HepG2 (cell line): Measurements from ENCODE around the gene GDA. TPM values are rescaled to one million over a fixed set of nuclear protein-coding genes. Genes with fewer than 3 reads are reported as not detected.

ENCODE experiments used
- ATAC-seq: fragments of 200-7000 bp; cut with Tn5 transposase; 3 replicates; pipeline ENCODE4 v1.9.1; 2020; ENCODE audit warnings: mild to moderate bottlenecking, moderate library complexity
- BruUV-seq: library from RNA; stranded (reverse); fragments of 400-500 nt; replicated peaks from 2 replicates; lab custom pipeline; 2021; lab: Mats Ljungman, UMichigan
- CTCF ChIA-PET: fragments of 300-600 bp; formaldehyde crosslinking; extraction: SDS; loops from one replicate; lab custom pipeline; 2021; ENCODE audit warnings: low total read pairs, inconsistent platforms, low intra/inter-chr PET ratio; lab: Yijun Ruan, JAX
- POLR2A ChIA-PET: fragments of 350-600 bp; sonication (Branson Sonifier 250); formaldehyde crosslinking; loops from one replicate; lab custom pipeline; 2020; ENCODE audit warnings: antibody characterized with exemption, inconsistent platforms; lab: Yijun Ruan, JAX
- DNase-seq: peaks from one replicate; pipeline ENCODE4 v3.0.0-alpha.2; 2015; ENCODE audit warnings: low spot score
- FAIRE-seq: peaks from 3 replicates; lab custom pipeline; 2011; peaks lifted over from hg19 to GRCh38; lab: Jason Lieb, UNC
- H2AFZ ChIP-seq: one replicate; pipeline ENCODE4 v1.6.1; 2011; ENCODE audit warnings: low read length, inconsistent platforms
- H3K27ac ChIP-seq: fragments of 300-600 bp; 3 replicates; pipeline ENCODE4 v1.8.0; 2011; ENCODE audit warnings: mixed run types, mild to moderate bottlenecking, mixed read lengths, low read length, inconsistent platforms; ENCODE audit not compliant: insufficient read depth; ENCODE audit errors: extremely low read length
- H3K27me3 ChIP-seq, 2 experiments: fragments of 200-600 bp in 1 of 2; 2 replicates in 1 of 2; 3 replicates in 1 of 2; pipeline versions ENCODE4 v1.6.0 to v1.8.0; 2011; ENCODE audit warnings: low read length in 2 of 2, mild to moderate bottlenecking in 2 of 2, moderate library complexity in 2 of 2, inconsistent platforms in 1 of 2; ENCODE audit not compliant: insufficient read depth in 2 of 2, control insufficient read depth in 1 of 2
- H3K36me3 ChIP-seq, 2 experiments: fragments of 200-600 bp in 1 of 2; replicated peaks in 1 of 2; 2 replicates in 1 of 2; 3 replicates in 1 of 2; pipeline versions ENCODE4 v1.5.1 to v1.8.0; 2011; ENCODE audit warnings: low read length in 2 of 2, inconsistent platforms in 1 of 2; ENCODE audit not compliant: insufficient read depth in 2 of 2, control insufficient read depth in 1 of 2
- H3K4me1 ChIP-seq: 2 replicates; pipeline ENCODE4 v1.5.1; 2012; ENCODE audit warnings: low read length, inconsistent platforms; ENCODE audit not compliant: insufficient read depth
- H3K4me2 ChIP-seq: 2 replicates; pipeline ENCODE4 v1.6.0; 2011; ENCODE audit warnings: low read depth, low read length, inconsistent platforms
- H3K4me3 ChIP-seq, 3 experiments: fragments of 200-600 bp in 1 of 3; sonication (generic), shearing (Covaris generic) in 1 of 3; replicated peaks in 1 of 3; 2 replicates each; pipeline ENCODE4 v1.5.1; 2011 to 2016; ENCODE audit warnings: low read length in 3 of 3, inconsistent platforms in 2 of 3, low read depth in 2 of 3, mild to moderate bottlenecking in 2 of 3, control low read depth in 1 of 3, mixed read lengths in 1 of 3; ENCODE audit not compliant: insufficient read depth in 1 of 3
- H3K79me2 ChIP-seq: one replicate; pipeline ENCODE4 v1.6.1; 2011; ENCODE audit warnings: low read length, inconsistent platforms; ENCODE audit not compliant: insufficient read depth
- H3K9ac ChIP-seq: 2 replicates; pipeline ENCODE4 v1.6.0; 2011; ENCODE audit warnings: mild to moderate bottlenecking, low read depth, low read length, inconsistent platforms; ENCODE audit not compliant: insufficient read depth
- H3K9me3 ChIP-seq: 2 replicates; pipeline ENCODE4 v1.5.1; 2012; ENCODE audit warnings: mild to moderate bottlenecking, low read length
- H4K20me1 ChIP-seq: 2 replicates; pipeline ENCODE4 v1.6.0; 2011; ENCODE audit warnings: inconsistent platforms, mild to moderate bottlenecking, low read length, moderate library complexity; ENCODE audit not compliant: insufficient read depth
- E2F5 ChIP-seq: sonication (generic); formaldehyde crosslinking; conservative IDR thresholded peaks from 2 replicates; pipeline ENCODE4 v1.4.0; 2020; ENCODE audit warnings: missing genetic modification reagents
- HMGXB4 ChIP-seq, 2 experiments: sonication (generic) in 1 of 2; formaldehyde crosslinking in 1 of 2; IDR thresholded peaks; 2 replicates each; pipeline versions ENCODE4 v1.4.0 to v1.6.1; 2018 to 2020; ENCODE audit warnings: missing genetic modification reagents in 2 of 2, borderline replicate concordance in 1 of 2, low read depth in 1 of 2, mild to moderate bottlenecking in 1 of 2, missing biosample characterization in 1 of 2
- NCOR1 ChIP-seq: fragments of 200-600 bp; sonication (generic); IDR thresholded peaks from 2 replicates; pipeline ENCODE4 v1.7.0; 2017; ENCODE audit warnings: antibody characterized with exemption, low read length, borderline replicate concordance
- PRMT3 ChIP-seq: sonication (generic); formaldehyde crosslinking; IDR thresholded peaks from 2 replicates; pipeline ENCODE4 v1.8.1; 2022; ENCODE audit warnings: low read depth, mild to moderate bottlenecking, moderate library complexity, missing genetic modification reagents, borderline replicate concordance
- PTBP1 ChIP-seq: fragments of 200-400 bp; formaldehyde crosslinking; IDR thresholded peaks from 2 replicates; pipeline ENCODE4 v1.6.1; 2018; ENCODE audit warnings: low read length, low read depth; ENCODE audit not compliant: poor library complexity, severe bottlenecking
- RCOR2 ChIP-seq: IDR thresholded peaks from 2 replicates; pipeline ENCODE4 v1.6.1; 2016; ENCODE audit warnings: missing biosample characterization, missing genetic modification reagents
- SP5 ChIP-seq: IDR thresholded peaks from 2 replicates; pipeline ENCODE4 v1.6.1; 2016; ENCODE audit warnings: low read depth, borderline replicate concordance
- ZNF292 ChIP-seq: sonication (generic); formaldehyde crosslinking; IDR thresholded peaks from 2 replicates; pipeline ENCODE4 v1.8.1; 2022; ENCODE audit warnings: mild to moderate bottlenecking, low read depth, missing genetic modification reagents, borderline replicate concordance
- ZNF460 ChIP-seq: sonication (generic); formaldehyde crosslinking; IDR thresholded peaks from 2 replicates; pipeline ENCODE4 v1.5.1; 2020; ENCODE audit warnings: missing genetic modification reagents, mild to moderate bottlenecking, borderline replicate concordance
- ZNF556 ChIP-seq: sonication (generic); formaldehyde crosslinking; IDR thresholded peaks from 2 replicates; pipeline ENCODE4 v1.4.0; 2020; ENCODE audit warnings: mild to moderate bottlenecking, missing genetic modification reagents, borderline replicate concordance
- ZNF564 ChIP-seq: sonication (generic); formaldehyde crosslinking; IDR thresholded peaks from 2 replicates; pipeline ENCODE4 v1.8.1; 2023; ENCODE audit warnings: mild to moderate bottlenecking, missing genetic modification reagents
- ZNF713 ChIP-seq: sonication (generic); formaldehyde crosslinking; IDR thresholded peaks from 2 replicates; pipeline ENCODE4 v1.4.0; 2020; ENCODE audit warnings: mild to moderate bottlenecking, missing genetic modification reagents
- WGBS: methylation state at CpG from one replicate; pipeline ENCODE4 v1.1.6; 2017; ENCODE audit warnings: low lambda C conversion rate; 5-methylcytosine and 5-hydroxymethylcytosine counted together
- in situ Hi-C: cut with HindIII; loops from 2 replicates; pipeline ENCODE4 v1.10.0; 2017; ENCODE audit warnings: low pct_unique_long_range_greater_than_20kb; ENCODE audit not compliant: extremely low pct_ligation_motif_present
- intact Hi-C: fragments of 100-400 bp; cut with micrococcal nuclease; formaldehyde crosslinking; loops from one replicate; pipeline ENCODE4 v1.10.0; 2022; ENCODE audit not compliant: unreplicated experiment
- polyA plus RNA-seq, 8 experiments: library from polyadenylated mRNA; depleted of rRNA in 3 of 8; stranded (reverse) in 7 of 8; unstranded in 1 of 8; fragments of >200 nt; fragmentation: Illumina TruSeq in 4 of 8; extraction: Trizol in 4 of 8; gene quantifications; 2 replicates each; pipeline versions ENCODE4 v1.2.1 to v1.2.3, GENCODE V29; 2011 to 2016; ENCODE audit warnings: low read depth in 4 of 8, missing spikeins in 1 of 8, mixed read lengths in 1 of 8; ENCODE audit not compliant: insufficient read depth in 1 of 8
- total RNA-seq, 5 experiments: library from RNA; depleted of rRNA; stranded (reverse); fragments of >200 nt; fragmentation: Illumina TruSeq; extraction: Trizol; gene quantifications; 2 replicates each; pipeline ENCODE4 v1.2.3, GENCODE V29; 2016; ENCODE audit warnings: low read depth in 1 of 5

GDA gene
- total and polyA plus RNA-seq, 2 of the 13 experiments (the other 11 are each of a cell fraction or from before 2014, with no cell fraction given) = 0.15 to 0.99 TPM

- Histone ChIP-seq H3K36me3 (no peaks in the 10 kb centered on the region), H3K27me3 (no peaks in the 10 kb centered on the region), H3K4me2 (no peak overlapping the region), H3K4me1 (peaks cover 75% of the 10 kb centered on the region), H3K9ac (no peak overlapping the region), H3K9me3 (no peaks in the 10 kb centered on the region), H4K20me1 (no peaks in the 10 kb centered on the region), H3K79me2 (no peaks in the 10 kb centered on the region), H3K4me3 (no peak overlapping the region), H2AFZ (no peak overlapping the region), H3K27ac (no peak overlapping the region)
- in situ Hi-C loops = loop anchor here (25.0 kb wide), 1 partner anchor 94 kb away; no protein-coding TSS in a partner anchor
- WGBS = 86% methylated on average over 4 of the region's 4 CpGs
- BruUV-seq = no TSS peak
- FAIRE-seq (no peak), ATAC-seq (no peak), DNase-seq (no peak)
- TF ChIP-seq HMGXB4 (CRISPR knock-in tag; IDR thresholded peaks at IDR 0.05; ENCODE audit: borderline replicate concordance in 1 of 2, low read depth in 1 of 2) = no peak
- TF ChIP-seq NCOR1 = no peak
- TF ChIP-seq SP5 (CRISPR knock-in tag) = no peak
- TF ChIP-seq ZNF713 (CRISPR knock-in tag) = no peak
- TF ChIP-seq ZNF460 = no peak
- TF ChIP-seq RCOR2 = no peak
- TF ChIP-seq PRMT3 (CRISPR knock-in tag) = no peak
- TF ChIP-seq E2F5 (CRISPR knock-in tag) = no peak
- no peak for TF ChIP-seq PTBP1
- no peak for TF ChIP-seq ZNF556
- TF ChIP-seq ZNF564 (CRISPR knock-in tag) = no peak
- TF ChIP-seq ZNF292 (CRISPR knock-in tag) = no peak
- POLR2A ChIA-PET = no interaction called here
- CTCF ChIA-PET = no interaction called here
- intact Hi-C loops = loop anchor here (10.0 kb wide), 1 partner anchor 694 kb away; no protein-coding TSS in a partner anchor
Measured at GRCh38 chr9:72131206-72131605, 18.0 kb upstream of the GDA start.
